Cortex of kidney (tissue), 1 donor: ENCODE measurements around the gene TELO2.

ENCODE experiments used
- DNase-seq: peaks from one replicate; lab custom pipeline; 2025; lab: John Stamatoyannopoulos, UW

The TELO2 gene

DNA sequence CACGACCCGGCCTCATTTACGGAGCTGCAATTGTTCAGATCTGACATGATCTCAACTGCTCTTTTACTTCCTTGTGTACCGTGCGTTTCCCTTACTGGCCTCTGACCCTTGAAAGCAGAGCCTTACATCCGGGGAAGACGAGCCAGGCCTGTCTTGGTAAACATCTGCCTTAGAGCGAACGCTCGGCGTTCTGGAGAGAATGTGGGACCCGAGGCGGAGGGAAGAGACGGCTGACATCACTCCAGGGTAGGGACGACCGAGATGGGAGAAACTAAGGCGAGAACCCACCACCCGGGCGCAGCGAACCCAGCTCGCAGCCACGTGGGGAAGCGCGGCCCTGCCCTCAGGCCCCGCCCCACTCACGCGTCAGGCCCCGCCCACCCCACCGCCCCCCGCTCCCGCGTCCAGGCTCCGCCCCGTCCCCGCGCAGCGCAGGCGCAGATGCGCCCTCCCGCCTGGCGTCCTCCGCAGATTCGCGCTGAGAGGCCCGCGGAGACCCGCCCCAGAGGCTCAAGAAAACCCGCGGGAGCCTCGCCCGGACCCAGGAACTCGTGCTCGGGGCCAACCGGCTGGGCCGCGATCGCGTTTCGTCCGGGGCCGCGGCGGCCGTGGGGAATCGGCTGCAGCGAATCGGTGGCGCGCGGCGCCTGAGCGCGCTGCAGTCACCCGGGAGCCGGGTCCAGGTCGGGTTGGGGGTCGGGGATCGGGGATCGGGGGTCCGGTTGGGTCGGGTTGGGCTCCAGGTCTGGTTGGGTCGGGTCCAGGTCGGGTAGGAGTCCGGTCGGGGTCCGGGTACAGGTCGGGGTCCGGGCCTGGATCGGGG lies at the start of gene TELO2:
Gene TELO2 (plus strand): TSS at position 438 of the 823 bp plus-strand sequence. CDS start 922 bp downstream, outside the sequence.
- DNase-seq: no peak

DNA sequence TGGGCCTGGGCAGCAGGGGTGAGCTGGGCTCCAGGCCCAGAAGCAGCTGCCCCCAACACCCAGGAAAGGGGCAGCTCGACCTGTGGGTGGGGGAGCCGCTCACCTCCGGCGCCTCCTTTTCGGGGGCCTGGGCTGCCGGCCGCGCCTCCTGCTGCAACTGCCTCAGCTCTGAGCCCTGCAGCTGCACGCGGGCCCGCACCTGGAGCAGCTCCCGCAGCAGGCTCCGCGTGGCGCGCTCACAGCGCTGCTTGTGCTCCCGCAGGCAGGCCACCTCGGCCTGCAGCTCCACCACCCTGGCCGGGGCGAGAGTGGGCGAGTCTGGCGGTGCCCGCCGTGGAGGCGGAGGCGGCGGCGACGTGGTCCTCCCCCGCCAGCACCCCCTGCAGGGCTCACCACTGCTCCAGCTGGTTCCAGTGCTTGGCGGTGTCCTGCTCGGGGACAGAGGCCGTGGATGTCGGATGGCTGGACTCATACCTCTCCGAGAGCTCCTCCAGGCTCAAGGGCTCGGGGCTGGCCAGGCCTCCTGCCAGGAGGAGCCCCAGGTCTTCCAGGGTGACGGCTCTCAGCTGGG lies 49.7 kb upstream of the TELO2 start:
- no peak for DNase-seq

DNA sequence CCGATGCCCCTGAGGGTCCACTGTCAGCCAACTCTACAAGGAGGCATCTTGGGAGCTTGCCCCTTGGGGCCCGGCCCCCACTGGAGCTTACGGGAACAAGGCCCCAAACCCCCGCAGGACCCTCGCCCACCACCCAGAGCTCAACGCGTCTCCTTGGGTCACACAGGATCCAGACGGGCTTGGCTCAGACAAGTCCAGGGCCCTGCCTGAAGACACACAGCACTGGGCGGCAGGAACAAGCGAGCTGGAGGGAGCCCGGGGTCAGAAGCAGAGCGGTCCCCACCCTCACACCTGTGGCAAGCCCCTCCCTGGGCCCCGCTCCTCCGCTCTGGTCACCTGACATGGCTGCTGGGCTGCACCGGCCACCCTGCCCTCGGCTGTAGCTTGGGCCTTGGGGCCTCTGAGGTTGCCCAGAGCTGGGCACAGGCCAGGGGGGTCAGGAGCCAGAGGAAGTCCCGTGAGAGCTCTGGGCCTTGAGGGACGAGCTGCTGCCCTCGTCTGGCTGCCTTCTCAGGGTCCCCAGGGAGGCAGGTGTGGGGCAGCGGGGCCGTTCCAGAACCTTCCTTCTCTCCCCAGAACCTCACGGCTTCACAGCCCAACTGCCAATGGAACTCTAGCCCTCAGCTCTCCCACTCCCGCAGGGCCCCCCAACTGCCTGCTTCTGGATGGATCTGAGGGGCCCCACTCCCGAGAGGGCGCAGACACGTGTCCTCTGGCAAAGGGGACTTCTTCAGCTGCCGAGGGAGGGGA lies 49.0 kb upstream of the TELO2 start, which contains the start of gene CCDC154:
Gene CCDC154 (minus strand): TSS at position 577 of the 750 bp plus-strand sequence. CDS start 234 bp downstream, at position 343.
- DNase-seq: no peak

DNA sequence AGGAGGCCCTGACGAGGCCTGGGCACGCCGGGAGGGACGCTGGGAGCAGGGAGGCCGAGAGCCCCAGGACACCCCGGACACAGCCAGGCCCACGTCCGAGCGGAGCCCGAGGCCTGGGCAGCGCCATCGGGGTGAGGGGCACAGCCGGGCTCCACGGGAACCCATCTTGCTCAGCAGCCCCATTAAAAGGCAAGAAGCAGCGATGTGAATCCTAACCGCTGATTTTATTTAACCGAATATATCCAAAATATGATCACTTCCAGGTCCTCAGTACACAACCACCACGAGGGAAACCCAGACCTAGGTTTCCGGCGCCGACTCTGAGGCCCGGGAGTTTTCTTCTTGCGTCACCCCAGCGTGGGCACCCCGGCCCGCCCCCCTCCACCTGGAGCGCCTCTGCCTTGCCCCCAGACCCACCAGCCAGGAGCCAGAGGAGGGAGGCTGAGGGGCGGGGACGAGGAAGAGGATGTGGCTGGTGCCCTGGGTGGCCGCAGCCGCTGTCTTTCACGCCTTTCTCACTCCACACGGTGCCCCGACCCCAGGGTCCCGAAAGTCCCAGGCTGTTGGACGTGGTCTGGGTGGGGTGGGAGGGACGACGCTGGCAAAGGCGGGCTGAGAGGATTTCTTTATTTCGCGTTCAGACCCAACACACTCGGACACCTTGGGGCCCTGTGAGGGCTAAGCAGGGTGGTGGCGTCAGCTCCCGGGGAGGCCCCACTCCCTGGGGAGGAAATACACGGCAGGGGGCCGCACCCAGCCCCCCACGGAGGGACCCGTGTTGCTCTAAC lies 48.2 kb upstream of the TELO2 start:
- DNase-seq: no peak

DNA sequence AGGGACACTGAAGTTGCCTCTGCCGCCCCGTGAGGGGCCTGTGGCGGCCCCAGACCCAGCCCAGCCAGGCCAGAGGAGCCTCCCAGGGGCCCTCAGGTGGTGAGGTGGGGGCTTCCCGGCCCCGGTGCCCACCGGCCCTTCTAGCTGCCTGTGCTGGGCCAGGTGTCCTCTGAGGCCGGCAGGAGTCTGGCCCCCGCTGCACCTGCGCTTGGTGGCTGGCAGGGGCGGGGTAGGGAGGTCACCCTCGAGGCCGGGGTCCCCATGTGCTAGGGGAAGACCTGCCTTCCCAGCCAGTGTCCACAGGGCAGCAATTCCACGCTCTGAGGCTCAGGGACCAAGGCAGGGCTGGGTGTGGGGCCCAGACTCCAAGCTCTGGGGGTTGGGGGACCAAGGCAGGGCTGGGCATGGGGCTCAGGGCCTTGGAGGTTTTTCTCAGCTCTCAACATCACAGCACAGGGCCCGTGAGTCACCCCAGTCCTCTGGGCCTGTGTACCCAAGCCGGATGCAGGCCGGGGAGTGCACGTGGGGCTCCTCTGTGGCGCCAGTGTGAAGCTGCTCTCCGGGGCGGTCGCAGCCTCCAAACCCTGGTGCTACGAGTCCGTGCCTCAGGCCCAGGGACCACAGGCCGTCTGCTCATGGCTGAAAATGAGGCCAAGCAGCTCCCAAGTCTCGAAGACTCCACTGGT lies 47.5 kb upstream of the TELO2 start:
- no peak for DNase-seq

DNA sequence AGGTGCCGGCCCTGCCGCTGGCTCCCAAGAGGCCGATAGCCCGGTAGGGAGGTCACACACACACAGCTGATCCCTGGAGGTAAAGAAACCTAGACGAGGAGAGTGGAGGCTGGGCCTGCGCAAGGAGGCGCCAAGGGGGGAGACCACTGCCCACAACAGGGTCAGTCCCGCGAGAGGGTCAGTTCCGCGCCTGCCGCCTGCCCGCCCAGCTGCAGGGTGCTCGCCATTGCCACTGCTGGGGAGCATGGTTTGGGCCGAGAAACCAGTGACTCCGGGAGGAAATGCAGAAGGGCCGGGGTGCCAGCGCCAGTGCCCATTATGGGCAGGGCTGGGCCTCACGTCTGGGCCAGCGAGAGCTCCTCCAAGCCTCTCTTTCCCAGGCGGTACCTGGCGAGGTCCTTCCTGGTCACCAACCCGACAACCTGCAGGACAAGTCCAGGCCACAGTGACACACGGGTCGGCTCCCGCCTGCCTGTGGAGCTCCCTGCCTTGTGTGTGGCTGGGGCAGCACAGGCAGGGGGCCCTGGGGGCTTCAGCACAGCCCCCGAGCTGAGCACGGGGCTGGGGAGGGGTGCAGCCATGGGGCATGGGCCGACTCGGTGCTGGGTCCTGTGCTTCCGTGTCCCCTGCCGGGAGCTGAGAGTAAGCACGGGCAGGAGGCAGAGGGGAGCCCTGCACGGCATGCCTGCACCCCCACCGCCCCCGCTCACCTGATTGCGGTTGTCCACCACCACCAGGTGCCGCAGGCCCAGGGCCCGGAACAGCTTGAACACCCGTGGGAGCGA lies 46.7 kb upstream of the TELO2 start:
- DNase-seq: no peak

DNA sequence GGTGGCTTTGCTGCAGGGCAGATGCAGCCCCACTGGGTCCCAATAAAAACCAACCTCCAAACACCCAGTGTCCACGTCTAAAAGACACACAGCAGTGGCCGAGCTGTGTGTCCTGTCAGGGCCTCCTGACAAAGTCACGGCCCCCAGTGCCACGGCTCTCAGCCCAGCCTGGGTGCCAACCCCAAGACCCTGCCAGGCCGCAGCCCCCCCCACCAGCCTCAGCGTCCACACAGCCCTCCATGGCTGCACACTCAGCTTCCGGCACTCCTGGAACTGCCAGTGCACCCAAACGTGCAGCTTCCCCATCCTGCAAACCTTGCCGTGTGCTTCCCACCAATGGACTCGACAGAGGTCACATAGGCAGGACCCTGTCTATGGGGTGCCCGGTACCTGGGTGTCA lies 45.2 kb upstream of the TELO2 start:
- no peak for DNase-seq

DNA sequence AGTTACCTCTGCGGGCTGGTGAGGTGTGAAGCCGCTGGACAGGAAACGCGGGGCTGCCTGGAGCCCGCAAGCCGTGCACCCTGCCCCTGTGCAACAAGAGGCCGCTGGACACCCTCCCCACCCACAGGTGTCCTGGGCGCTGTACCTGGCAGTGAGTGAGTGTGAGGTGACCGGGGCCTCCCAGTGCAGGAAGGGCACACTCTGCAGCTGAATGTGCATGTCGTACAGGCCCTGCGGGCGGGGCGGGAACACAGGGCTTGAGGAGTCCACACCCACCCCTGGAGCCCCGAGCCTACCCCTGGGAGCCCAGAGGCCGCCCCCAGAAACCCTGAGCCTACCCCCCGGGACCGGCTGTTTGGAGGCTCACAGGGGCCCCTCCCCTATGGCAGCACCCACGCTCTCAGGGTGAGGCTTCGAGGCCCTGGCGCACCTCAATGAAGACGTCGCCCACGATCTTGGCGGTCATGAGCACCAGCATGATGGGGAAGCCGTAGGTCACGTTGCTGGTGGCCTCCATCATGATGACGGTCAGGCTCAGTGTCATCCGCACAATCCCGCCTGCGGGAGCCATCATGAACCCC lies 44.5 kb upstream of the TELO2 start:
- DNase-seq: no peak

DNA sequence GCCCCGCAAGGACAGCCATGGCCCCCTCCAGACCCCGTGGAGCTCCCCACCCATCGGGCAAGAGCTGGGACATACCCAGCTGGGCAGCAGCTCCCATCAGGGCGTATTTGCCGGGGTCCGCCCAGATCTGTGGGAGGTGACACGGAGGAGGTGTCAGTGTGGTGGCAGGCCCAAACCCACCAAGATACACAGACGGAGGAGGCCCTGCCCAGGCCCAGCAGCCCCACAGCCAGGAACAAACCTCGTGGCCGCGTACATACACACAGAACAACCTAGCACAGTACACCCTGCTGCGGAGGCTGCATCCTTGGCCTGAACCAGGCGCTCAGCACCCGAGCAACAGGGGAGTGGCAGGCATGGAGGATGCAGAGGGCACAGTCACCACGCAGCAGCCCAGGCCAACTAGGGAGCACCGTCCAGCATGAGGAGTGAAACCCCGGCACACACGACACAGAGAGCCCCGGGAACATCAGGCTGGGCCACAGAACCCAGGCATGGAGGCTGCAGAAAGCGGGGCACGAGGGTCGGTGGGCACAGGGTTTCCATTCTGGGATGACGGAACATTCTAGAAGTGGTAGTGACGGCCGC lies 43.9 kb upstream of the TELO2 start:
- DNase-seq: no peak

DNA sequence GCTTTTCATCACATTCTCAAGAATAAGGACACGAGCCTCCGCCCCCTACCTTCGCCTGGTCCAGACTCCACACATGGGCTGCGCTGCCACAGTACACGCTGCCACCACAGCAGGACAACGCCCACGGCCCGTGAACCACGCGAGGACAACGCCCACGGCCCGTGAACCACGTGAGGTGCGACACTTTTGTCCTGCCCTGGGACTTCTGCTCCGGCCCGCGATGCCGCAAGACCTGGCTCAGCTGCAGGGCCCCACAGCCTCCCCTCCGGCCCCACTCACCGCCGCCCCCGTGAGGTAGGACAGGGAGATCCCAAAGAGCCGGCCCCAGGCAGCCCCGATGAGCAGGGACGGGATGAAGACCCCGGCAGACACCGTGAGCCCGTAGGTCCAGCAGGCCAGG lies 42.9 kb upstream of the TELO2 start:
- DNase-seq: no peak

DNA sequence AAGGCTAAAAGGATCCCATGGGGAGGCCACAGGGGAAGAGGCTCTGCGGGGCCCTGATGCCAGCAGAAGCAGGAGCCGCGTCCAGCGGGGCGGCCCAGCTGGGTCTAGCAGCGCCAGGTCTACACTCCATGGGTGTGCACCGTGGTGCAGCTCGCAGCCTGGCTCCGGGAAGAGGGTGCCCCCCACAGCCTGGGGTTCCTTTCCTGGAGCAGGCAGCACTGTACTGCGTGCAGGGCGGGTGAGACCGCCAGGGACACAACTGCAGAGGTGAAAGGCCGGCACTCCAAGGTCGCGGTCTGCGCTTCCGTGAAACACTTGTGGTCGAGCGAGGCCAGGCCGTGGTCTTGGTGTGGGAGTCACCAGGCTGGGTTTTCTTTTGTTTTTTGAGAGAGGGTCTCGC lies 42.3 kb upstream of the TELO2 start:
- DNase-seq: no peak

DNA sequence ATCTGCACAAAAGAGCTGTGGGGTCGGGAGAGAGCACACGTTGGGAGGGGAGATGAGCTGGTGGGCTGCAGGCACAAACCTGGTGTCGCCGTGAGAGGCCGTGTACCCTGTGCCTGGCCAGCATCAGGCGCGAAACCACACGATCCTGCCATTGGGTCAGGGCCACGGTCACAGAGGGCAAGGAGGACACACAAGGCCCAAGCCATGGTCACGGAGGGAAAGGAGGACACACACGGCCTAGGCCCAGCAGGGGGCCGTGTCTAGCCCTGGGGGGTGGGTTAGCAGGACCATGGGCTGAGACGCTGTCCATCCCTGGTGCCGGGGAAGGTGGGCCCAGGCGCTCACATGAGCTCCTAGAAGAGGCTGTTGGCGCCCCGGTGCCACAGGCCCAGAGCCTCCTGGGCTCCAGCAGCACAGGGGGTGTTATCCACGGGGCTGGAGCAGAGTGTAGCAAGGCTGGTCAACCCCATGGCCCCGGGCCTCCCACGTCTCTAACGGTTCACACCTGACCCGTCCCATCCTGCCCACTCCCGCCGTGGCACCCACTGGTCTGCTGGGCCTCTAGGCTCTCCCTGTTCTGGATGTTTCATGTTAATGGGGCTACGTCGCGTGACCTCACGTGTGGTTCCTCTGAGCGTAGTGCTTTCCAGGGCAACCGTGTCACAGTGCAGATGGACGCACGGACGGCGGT lies 41.3 kb upstream of the TELO2 start:
- DNase-seq: no peak

DNA sequence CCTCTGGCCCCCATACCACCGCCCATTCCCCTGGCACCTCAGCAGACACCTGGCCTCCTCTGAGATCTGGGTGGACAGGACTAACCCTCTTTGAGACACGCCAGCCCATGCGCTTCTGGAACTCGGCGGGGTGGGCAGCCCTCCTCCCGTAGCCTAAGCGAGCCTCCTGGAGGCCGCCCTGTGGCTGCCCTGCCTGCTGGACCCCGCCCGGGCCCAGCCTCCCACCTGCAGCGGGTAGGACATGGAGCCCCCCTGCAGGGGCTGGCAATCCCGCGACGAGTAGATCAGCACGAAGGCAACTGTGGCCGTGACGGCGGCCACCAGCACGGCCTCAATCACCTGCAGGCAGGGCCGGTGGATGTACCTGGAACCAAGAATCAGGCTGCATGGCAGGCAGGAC lies 40.6 kb upstream of the TELO2 start:
- DNase-seq: no peak

DNA sequence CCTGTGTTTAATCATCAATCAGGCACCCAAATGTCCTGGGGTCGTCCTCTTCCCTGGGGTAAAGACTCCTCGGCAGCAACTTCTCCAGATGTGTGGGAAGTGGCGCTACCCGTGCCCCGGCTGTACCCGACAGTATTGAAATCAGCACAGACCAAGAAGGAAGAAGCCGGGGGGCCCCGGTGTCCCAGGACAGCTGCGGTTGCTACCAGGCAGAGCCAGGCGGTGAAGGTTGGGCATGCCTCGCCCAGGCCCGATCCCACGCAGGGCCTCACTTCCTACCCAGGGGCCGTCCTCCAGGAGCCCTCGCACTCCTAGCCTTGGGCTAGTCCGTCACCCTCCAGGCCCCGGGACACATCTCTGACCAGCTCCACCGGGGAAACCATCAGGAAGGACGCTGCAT lies 39.8 kb upstream of the TELO2 start:
- no peak for DNase-seq

DNA sequence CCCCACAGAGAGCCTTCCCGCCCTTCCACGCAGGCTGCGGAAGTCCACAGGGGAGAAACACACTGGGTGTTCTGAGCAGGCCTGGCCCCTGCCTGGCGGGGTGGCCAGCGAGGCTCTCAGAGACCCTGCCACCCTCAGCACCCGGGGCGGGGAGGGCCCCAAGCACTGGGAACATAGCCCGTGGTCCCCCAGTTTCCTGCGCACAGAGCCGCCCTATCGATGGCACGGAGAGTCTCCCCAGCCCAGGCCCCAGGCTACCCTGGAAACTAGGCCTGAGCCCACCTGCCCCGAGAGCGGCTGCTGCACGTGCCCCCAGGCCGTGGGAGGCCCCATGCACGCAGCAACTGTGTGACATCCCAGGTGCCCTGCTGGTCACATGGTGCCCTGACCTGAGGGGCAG lies 38.6 kb upstream of the TELO2 start:
- no peak for DNase-seq

DNA sequence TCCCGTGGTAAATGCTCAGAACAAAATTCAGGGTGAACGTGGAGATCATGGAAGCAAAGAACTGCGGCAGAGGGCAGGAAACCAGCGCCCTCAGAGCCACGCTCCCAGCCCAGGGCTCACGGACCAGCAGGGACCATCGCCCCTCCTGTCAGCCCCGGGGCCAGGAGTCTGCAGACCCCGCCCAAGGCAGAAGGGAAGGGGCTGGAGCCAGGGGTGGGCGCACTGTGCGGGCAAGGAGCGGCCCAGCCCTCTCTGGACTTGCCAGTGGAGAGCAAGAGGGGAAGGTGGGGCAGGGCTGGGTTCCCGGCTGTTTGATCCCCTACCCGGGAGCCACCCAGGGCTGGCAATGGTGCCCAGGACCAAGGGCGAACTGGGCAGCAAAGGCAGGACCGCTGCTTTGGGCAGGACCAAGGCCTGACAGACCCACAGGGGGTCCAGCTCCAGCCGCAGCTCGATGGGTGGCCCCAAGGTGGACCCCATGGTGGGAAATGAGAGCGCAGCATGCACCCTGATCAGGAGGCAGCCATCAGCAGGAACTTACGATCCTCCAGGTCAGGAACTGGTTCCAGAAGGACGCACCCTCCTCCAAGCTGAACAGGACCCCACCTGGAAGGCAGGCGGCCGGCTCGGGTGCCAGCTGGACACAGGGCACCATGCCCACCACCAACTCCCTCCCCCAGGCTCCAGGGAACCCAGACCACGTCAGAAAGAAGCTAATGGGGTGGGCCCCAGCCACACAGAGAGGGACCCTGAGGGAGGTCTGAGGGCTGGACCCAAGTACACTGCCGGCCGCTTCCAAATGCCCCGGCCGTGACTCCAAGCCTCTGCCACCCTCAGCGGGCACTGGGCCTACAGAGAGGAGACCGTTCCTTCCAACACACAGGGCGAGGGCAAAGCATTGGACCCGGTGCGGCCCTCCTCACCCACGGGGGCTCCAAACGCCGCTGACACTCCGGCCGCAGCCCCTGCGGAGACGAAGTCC lies 37.7 kb upstream of the TELO2 start:
- no peak for DNase-seq

DNA sequence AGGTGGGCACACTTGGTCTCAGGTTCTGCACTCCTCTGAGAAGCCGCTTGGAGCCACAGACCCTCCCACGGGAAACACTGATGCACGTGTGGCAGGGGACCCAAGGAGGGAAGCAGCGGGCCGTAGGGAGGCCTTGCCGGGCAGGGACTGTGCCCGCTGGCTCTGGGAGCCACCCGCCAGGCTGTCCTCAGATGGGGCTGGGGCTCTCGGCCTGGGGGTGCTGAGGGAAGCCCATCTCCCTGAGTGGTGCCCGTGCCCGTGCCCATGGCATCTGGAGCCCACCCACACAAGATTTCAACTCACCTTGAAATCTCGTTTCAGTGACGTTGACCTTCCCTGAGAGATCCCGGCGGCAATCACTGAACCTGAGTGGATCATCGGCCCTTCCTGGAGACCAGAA lies 36.2 kb upstream of the TELO2 start:
- DNase-seq: no peak
